K562 (cell line): ENCODE measurements around the gene IFI16. TPM values are rescaled to one million over a fixed set of nuclear protein-coding genes. Genes with fewer than 3 reads are reported as not detected.
A peak's percentile ranks its signal among the peaks of the same experiment; 100 is the strongest.

Experiments
- BHLHE40 ChIP-seq: IDR thresholded peaks from 2 replicates; pipeline ENCODE4 v1.6.1; 2011; ENCODE audit warnings: low read length, improper control_type of control experiment
- DMBX1 ChIP-seq: fragments of 250-450 bp; sonication (Bioruptor Pico); IDR thresholded peaks from 2 replicates; pipeline ENCODE4 v1.8.0; 2022; ENCODE audit warnings: inconsistent platforms, mild to moderate bottlenecking, moderate library complexity, borderline replicate concordance
- HMG20B ChIP-seq: fragments of 250-450 bp; sonication (Bioruptor Pico); IDR thresholded peaks from 2 replicates; pipeline ENCODE4 v1.5.0; 2021; ENCODE audit warnings: mild to moderate bottlenecking
- RBBP5 ChIP-seq: fragments of 200-600 bp; sonication (generic); IDR thresholded peaks from 2 replicates; pipeline ENCODE4 v1.6.1; 2012; ENCODE audit warnings: borderline replicate concordance, mild to moderate bottlenecking, low read length, control low read depth, inconsistent platforms; ENCODE audit not compliant: insufficient read depth, poor library complexity, severe bottlenecking
- RBFOX2 ChIP-seq: fragments of 200-400 bp; formaldehyde crosslinking; IDR thresholded peaks from 2 replicates; pipeline ENCODE4 v1.6.1; 2017; ENCODE audit warnings: low read depth, mild to moderate bottlenecking, low read length, moderate library complexity
- SMAD3 ChIP-seq: fragments of 450-650 bp; formaldehyde crosslinking; conservative IDR thresholded peaks from 2 replicates; pipeline ENCODE4 v1.4.0; 2020; ENCODE audit warnings: mild to moderate bottlenecking
- SMARCC2 ChIP-seq: fragments of 450-650 bp; IDR thresholded peaks from 2 replicates; pipeline ENCODE4 v1.6.1; 2017; ENCODE audit warnings: antibody characterized with exemption, moderate library complexity, mild to moderate bottlenecking, low read depth
- SRF ChIP-seq, 2 experiments: fragments of 250-450, 450-650 bp in 1 of 2; sonication (Bioruptor Pico) in 1 of 2; sonication (generic) in 1 of 2; formaldehyde crosslinking; IDR thresholded peaks; 2 replicates each; pipeline versions ENCODE4 v1.5.0 to v1.5.1; 2020 to 2022; ENCODE audit warnings: mild to moderate bottlenecking in 1 of 2, missing genetic modification reagents in 1 of 2
- ZBTB17 ChIP-seq: fragments of 450-650 bp; formaldehyde crosslinking; IDR thresholded peaks from 2 replicates; pipeline ENCODE4 v1.4.0; 2020; ENCODE audit warnings: mild to moderate bottlenecking
- ZNF175 ChIP-seq: fragments of 200-800 bp; sonication (Bioruptor generic); IDR thresholded peaks from 2 replicates; pipeline ENCODE4 v1.6.1; 2016; ENCODE audit warnings: low read depth, mild to moderate bottlenecking, missing genetic modification characterization, missing compliant biosample characterization
- ZNF431 ChIP-seq: sonication (generic); formaldehyde crosslinking; IDR thresholded peaks from 2 replicates; pipeline ENCODE4 v1.8.0; 2022; ENCODE audit warnings: mild to moderate bottlenecking, missing genetic modification reagents
- polyA plus RNA-seq, 8 experiments: library from polyadenylated mRNA; depleted of rRNA in 4 of 8; stranded (reverse) in 5 of 8; unstranded in 3 of 8; fragments of >200 nt; fragmentation: Nextera tagmentation in 2 of 8; fragmentation: Illumina TruSeq in 1 of 8; extraction: Ambion mirVana in 2 of 8; extraction: Trizol in 1 of 8; gene quantifications; 2 replicates each; pipeline versions ENCODE4 v1.2.1 to v1.2.3, GENCODE V29; 2011 to 2014; ENCODE audit warnings: inconsistent platforms in 1 of 8, missing spikeins in 1 of 8
- total RNA-seq, 7 experiments: library from RNA; depleted of rRNA in 6 of 7; stranded (reverse); fragments of >200 nt in 6 of 7; fragmentation: Illumina TruSeq in 2 of 7; extraction: Trizol in 2 of 7; gene quantifications; 2 replicates each; pipeline versions ENCODE4 v1.2.1 to v1.2.3, GENCODE V29; 2011 to 2021; ENCODE audit warnings: low replicate concordance in 1 of 7
- TF ChIP-seq, protein P1 (sequence below), 2 experiments: fragments of 450-650 bp in 1 of 2; sonication (generic) in 1 of 2; formaldehyde crosslinking in 1 of 2; IDR thresholded peaks; 2 replicates each; pipeline versions ENCODE4 v1.7.1 to v1.9.0; 2016 to 2022; ENCODE audit warnings: inconsistent platforms in 1 of 2, mild to moderate bottlenecking in 1 of 2, missing genetic modification reagents in 1 of 2
- TF ChIP-seq, protein P2 (sequence below): fragments of 450-650 bp; IDR thresholded peaks from 2 replicates; pipeline ENCODE4 v1.6.1; 2018; ENCODE audit not compliant: partially characterized antibody

The IFI16 gene
- total and polyA plus RNA-seq, 9 of the 15 experiments (the other 6 are each of a cell fraction or from before 2014, with no cell fraction given) = 0.70 to 2.8 (median 1.6) TPM

DNA sequence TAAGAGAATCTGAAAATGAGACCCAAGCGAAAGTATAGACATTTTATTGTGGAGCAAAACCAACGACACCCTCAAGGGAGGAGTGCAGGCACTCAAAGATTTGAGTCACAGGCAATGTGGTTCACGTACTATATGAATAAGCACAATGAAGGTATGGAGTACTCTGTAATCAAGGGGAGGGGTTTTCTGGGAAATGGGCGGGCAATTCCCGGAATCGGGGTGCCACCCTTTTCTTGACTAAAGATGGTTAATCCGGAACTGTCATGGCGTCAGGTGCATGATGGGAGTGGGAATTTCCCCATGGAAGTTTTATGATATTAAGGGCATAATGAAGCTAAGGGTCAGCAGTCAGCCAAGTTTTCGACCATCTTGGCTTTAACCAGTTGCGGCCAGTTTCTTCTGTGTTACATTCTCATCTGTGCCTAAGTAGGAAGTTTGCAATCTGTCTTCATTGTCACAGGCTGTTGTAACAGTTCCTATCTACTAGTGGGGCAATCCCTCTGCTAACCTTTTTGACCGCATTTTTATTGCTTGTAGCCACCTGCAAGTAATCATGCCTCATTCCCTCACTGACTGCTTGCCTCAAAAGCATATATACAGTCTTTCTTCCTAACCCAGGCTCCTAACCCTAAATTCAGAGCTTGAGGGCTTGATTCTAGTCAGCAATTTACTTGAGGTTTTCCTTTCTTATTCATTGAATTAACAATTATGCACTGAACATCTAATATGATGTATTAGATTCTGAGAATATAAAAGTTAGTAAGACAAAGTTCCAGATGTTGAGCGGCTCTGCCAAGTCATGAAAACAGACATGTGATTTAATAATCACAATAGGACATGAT lies 67.6 kb downstream of the IFI16 start (continued):
- TF ChIP-seq, protein P1, sequence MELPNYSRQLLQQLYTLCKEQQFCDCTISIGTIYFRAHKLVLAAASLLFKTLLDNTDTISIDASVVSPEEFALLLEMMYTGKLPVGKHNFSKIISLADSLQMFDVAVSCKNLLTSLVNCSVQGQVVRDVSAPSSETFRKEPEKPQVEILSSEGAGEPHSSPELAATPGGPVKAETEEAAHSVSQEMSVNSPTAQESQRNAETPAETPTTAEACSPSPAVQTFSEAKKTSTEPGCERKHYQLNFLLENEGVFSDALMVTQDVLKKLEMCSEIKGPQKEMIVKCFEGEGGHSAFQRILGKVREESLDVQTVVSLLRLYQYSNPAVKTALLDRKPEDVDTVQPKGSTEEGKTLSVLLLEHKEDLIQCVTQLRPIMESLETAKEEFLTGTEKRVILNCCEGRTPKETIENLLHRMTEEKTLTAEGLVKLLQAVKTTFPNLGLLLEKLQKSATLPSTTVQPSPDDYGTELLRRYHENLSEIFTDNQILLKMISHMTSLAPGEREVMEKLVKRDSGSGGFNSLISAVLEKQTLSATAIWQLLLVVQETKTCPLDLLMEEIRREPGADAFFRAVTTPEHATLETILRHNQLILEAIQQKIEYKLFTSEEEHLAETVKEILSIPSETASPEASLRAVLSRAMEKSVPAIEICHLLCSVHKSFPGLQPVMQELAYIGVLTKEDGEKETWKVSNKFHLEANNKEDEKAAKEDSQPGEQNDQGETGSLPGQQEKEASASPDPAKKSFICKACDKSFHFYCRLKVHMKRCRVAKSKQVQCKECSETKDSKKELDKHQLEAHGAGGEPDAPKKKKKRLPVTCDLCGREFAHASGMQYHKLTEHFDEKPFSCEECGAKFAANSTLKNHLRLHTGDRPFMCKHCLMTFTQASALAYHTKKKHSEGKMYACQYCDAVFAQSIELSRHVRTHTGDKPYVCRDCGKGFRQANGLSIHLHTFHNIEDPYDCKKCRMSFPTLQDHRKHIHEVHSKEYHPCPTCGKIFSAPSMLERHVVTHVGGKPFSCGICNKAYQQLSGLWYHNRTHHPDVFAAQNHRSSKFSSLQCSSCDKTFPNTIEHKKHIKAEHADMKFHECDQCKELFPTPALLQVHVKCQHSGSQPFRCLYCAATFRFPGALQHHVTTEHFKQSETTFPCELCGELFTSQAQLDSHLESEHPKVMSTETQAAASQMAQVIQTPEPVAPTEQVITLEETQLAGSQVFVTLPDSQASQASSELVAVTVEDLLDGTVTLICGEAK (IDR thresholded peaks at IDR 0.05) = no peak
- TF ChIP-seq, protein P1 (CRISPR knock-in tag; IDR thresholded peaks at IDR 0.05) = no peak
- TF ChIP-seq SRF (CRISPR knock-in tag; IDR thresholded peaks at IDR 0.05) = peak; percentile 99 to 100
- TF ChIP-seq ZBTB17 (CRISPR knock-in tag) = 0 out of 2 replicates have a peak, but pooled peaks have one; percentile 50
- peak; percentile 49; the same call in 1 of the 2 replicates for TF ChIP-seq ZNF175 (CRISPR knock-in tag)
- no peak for TF ChIP-seq ZNF431 (CRISPR knock-in tag)
- TF ChIP-seq DMBX1 (CRISPR knock-in tag) = peak; percentile 45; the same call in 1 of the 2 replicates
- TF ChIP-seq RBFOX2 = peak; percentile 48; the same call in 1 of the 2 replicates
- TF ChIP-seq HMG20B = no peak
- TF ChIP-seq BHLHE40 = 0 out of 2 replicates have a peak, but pooled peaks have one; percentile 24
- no peak for TF ChIP-seq SMAD3 (CRISPR knock-in tag)
- peak; percentile 44 for TF ChIP-seq RBBP5
- TF ChIP-seq, protein P2, sequence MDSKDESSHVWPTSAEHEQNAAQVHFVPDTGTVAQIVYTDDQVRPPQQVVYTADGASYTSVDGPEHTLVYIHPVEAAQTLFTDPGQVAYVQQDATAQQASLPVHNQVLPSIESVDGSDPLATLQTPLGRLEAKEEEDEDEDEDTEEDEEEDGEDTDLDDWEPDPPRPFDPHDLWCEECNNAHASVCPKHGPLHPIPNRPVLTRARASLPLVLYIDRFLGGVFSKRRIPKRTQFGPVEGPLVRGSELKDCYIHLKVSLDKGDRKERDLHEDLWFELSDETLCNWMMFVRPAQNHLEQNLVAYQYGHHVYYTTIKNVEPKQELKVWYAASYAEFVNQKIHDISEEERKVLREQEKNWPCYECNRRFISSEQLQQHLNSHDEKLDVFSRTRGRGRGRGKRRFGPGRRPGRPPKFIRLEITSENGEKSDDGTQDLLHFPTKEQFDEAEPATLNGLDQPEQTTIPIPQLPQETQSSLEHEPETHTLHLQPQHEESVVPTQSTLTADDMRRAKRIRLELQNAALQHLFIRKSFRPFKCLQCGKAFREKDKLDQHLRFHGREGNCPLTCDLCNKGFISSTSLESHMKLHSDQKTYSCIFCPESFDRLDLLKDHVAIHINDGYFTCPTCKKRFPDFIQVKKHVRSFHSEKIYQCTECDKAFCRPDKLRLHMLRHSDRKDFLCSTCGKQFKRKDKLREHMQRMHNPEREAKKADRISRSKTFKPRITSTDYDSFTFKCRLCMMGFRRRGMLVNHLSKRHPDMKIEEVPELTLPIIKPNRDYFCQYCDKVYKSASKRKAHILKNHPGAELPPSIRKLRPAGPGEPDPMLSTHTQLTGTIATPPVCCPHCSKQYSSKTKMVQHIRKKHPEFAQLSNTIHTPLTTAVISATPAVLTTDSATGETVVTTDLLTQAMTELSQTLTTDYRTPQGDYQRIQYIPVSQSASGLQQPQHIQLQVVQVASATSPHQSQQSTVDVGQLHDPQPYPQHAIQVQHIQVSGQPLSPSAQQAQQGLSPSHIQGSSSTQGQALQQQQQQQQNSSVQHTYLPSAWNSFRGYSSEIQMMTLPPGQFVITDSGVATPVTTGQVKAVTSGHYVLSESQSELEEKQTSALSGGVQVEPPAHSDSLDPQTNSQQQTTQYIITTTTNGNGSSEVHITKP = peak; percentile 25
- TF ChIP-seq SMARCC2 = no peak
